Stomach smooth muscle (tissue), 2 donors: ENCODE data around the gene FUNDC2.

Source experiments
- H3K27ac ChIP-seq: one replicate; pipeline ENCODE4 v1.7.0; 2013; ENCODE audit warnings: mild to moderate bottlenecking, low read length, inconsistent platforms
- H3K27me3 ChIP-seq, 2 donors: one replicate each; pipeline ENCODE4 v1.7.0; 2013; ENCODE audit warnings: low read length in 2 of 2; ENCODE audit not compliant: insufficient read depth in 2 of 2, control insufficient read depth in 1 of 2
- H3K36me3 ChIP-seq, 2 donors: one replicate each; pipeline ENCODE4 v1.7.0; 2013; ENCODE audit warnings: low read length in 2 of 2; ENCODE audit not compliant: control insufficient read depth in 2 of 2, insufficient read depth in 2 of 2
- H3K4me1 ChIP-seq: one replicate; pipeline ENCODE4 v1.7.0; 2013; ENCODE audit warnings: low read length; ENCODE audit not compliant: control insufficient read depth, insufficient read depth
- H3K4me3 ChIP-seq, 2 donors: one replicate each; pipeline ENCODE4 v1.7.0; 2013; ENCODE audit warnings: low read length in 2 of 2
- H3K9ac ChIP-seq, 2 donors: one replicate each; pipeline ENCODE4 v1.7.0; 2013; ENCODE audit warnings: low read length in 2 of 2, mild to moderate bottlenecking in 1 of 2
- H3K9me3 ChIP-seq, 2 donors: one replicate each; pipeline ENCODE4 v1.7.0; 2013; ENCODE audit warnings: low read length in 2 of 2; ENCODE audit not compliant: control insufficient read depth in 2 of 2
- donor health status: healthy.
- donor health status: Pancreatic carcinoma.

FUNDC2 gene

GRCh38 chrX:155023907-155024833 is 2.5 kb upstream of the FUNDC2 start:
- Histone ChIP-seq H3K9ac (no peak overlapping the region), H3K4me3 (no peak overlapping the region), H3K9me3 (no peaks in the 10 kb centered on the region), H3K4me1 (peaks cover 10% of the 10 kb centered on the region), H3K27ac (no peak overlapping the region), H3K36me3 (no peaks in the 10 kb centered on the region), H3K27me3 (no peaks in the 10 kb centered on the region)

DNA sequence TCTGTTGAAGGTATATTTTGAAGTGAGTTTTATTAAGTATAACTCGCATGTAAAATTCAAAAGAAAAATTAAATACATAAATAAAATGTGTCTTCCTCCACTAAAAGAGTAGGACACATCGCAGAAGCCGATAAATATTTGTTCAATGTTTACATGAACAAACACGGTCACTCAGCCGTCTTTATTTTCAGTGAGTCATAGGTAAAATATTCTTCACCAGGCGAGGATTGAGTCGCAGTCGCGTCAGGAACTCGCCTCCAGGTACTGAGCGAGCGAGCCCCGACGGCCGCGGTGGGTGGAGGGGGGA is 271 bp upstream of the FUNDC2 start:
- Histone ChIP-seq H3K27ac (peak overlapping the region; percentile 94), H3K4me3 (peak overlapping the region; percentile 48 to 80), H3K9ac (peak overlapping the region; percentile 60 to 68), H3K4me1 (peaks cover 10% of the 10 kb centered on the region), H3K36me3 (no peaks in the 10 kb centered on the region), H3K9me3 (no peaks in the 10 kb centered on the region), H3K27me3 (no peaks in the 10 kb centered on the region)

- Histone ChIP-seq H3K27me3 (no peaks in the 10 kb centered on the region), H3K27ac (peak overlapping the region; percentile 94), H3K9me3 (no peaks in the 10 kb centered on the region), H3K36me3 (no peaks in the 10 kb centered on the region), H3K9ac (peak overlapping the region; percentile 89 to 98), H3K4me1 (peaks cover 10% of the 10 kb centered on the region), H3K4me3 (peak overlapping the region; percentile 80 to 88)
Measured at GRCh38 chrX:155027509-155028066, 944 bp downstream of the FUNDC2 start.

GRCh38 chrX:155028129-155028528 is 1.5 kb downstream of the FUNDC2 start:
- peak overlapping the region; percentile 89 to 98 for H3K9ac ChIP-seq
- peaks cover 10% of the 10 kb centered on the region for H3K4me1 ChIP-seq
- peak overlapping the region; percentile 94 for H3K27ac ChIP-seq
- no peaks in the 10 kb centered on the region for H3K27me3 ChIP-seq
- H3K36me3 ChIP-seq: no peaks in the 10 kb centered on the region
- peak overlapping the region; percentile 80 to 88 for H3K4me3 ChIP-seq
- H3K9me3 ChIP-seq: no peaks in the 10 kb centered on the region

- H3K4me3 ChIP-seq: peak overlapping the region in 1 of 2 donors; percentile 88
- peaks cover 0 to under 1% of the 10 kb centered on the region in 2 donors for H3K36me3 ChIP-seq
- no peaks in the 10 kb centered on the region for H3K9me3 ChIP-seq
- H3K4me1 ChIP-seq: peaks cover 10% of the 10 kb centered on the region
- peak overlapping the region; percentile 94 for H3K27ac ChIP-seq
- no peaks in the 10 kb centered on the region for H3K27me3 ChIP-seq
- peak overlapping the region in 1 of 2 donors; percentile 98 for H3K9ac ChIP-seq
Measured at GRCh38 chrX:155028877-155029291, 2.2 kb downstream of the FUNDC2 start.

DNA sequence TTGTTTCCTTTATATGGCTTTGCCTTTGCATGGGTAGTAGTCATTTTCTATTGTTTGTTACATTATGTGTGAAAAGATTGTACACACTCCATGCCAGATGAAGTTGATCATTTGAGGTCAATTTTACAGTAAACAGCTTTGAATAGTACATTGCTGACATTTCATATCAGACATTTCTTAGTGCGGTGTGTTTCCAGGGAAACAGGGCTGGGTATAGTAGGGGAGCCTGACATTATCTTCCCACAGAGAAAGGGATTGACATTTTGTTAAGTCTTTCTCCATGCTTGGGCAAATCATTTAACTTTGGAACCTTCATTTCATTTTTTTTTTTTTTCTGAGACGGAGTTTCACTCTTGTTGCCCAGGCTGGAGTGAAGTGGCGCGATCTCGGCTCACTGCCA is 5.0 kb downstream of the FUNDC2 start:
- H3K4me3 ChIP-seq: no peak overlapping the region
- H3K27ac ChIP-seq: no peak overlapping the region
- peaks cover 10% of the 10 kb centered on the region for H3K4me1 ChIP-seq
- no peaks in the 10 kb centered on the region for H3K27me3 ChIP-seq
- H3K36me3 ChIP-seq: peaks cover 0 to 13% of the 10 kb centered on the region in 2 donors
- no peaks in the 10 kb centered on the region for H3K9me3 ChIP-seq
- no peak overlapping the region for H3K9ac ChIP-seq

DNA sequence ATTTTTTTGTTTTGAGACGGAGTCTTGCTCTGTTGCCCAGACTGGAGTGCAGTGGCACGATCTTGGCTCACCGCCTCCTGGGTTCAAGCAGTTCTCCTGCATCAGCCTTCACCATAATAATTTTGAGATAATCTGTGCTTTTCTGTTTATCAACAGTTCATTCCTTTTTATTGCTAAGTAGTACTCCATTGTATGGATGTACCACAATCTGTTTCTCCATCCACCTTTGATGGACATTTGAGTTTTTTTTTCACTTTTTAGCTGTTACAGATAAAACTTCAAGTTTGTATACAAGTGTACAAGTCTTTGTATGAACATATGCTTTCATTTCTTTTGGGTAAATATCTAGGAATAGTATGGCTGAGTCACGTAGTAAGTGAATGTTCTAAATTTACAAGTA is 9.0 kb downstream of the FUNDC2 start:
- H3K4me3 ChIP-seq: no peak overlapping the region
- H3K9me3 ChIP-seq: no peaks in the 10 kb centered on the region
- no peak overlapping the region for H3K27ac ChIP-seq
- no peaks in the 10 kb centered on the region for H3K4me1 ChIP-seq
- no peaks in the 10 kb centered on the region for H3K27me3 ChIP-seq
- H3K36me3 ChIP-seq: peaks cover 0 to 13% of the 10 kb centered on the region in 2 donors
- no peak overlapping the region for H3K9ac ChIP-seq

- peaks cover 0 to 12% of the 10 kb centered on the region in 2 donors for H3K36me3 ChIP-seq
- no peaks in the 10 kb centered on the region for H3K4me1 ChIP-seq
- no peaks in the 10 kb centered on the region for H3K27me3 ChIP-seq
- H3K9ac ChIP-seq: no peak overlapping the region
- no peak overlapping the region for H3K4me3 ChIP-seq
- no peaks in the 10 kb centered on the region for H3K9me3 ChIP-seq
- no peak overlapping the region for H3K27ac ChIP-seq
Measured at GRCh38 chrX:155046129-155046810, 19.6 kb downstream of the FUNDC2 start.

DNA sequence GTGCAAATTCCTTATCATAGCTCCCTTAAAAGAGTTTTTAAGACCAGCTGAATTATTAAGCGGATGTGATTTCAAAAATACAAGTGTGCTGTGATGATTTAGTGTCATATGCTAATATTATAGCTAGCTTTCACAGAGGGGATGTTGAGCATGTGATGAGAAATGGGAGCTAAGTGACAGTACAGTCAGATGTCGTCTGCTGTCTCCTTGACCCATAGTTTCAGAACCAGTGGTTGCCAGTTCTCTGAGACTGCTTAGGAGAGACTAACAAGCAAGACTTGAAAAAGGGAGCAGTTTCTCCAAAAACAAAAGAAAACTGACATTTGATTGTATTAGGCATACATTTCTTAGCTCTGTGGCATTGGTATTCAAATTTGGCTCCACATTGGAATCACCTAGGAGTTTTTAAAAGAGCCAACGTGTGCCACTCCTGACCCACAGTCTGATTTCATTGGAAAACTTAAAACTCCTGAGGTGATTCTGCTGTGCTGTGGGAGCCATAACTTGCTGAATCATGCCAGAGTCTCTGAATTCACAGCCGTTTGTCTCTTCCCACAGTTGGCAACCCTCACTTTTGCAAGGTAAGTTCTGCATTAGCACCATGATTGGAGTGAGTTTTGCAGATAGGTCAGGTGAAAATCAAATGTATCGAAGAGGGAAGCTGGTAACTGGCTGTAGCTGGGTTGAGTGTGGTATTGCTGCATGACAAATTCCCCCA is 20.3 kb downstream of the FUNDC2 start:
- Histone ChIP-seq H3K27me3 (no peaks in the 10 kb centered on the region), H3K27ac (no peak overlapping the region), H3K9ac (no peak overlapping the region), H3K4me1 (no peaks in the 10 kb centered on the region), H3K9me3 (no peaks in the 10 kb centered on the region), H3K4me3 (no peak overlapping the region), H3K36me3 (peaks cover 0 to 12% of the 10 kb centered on the region in 2 donors)

DNA sequence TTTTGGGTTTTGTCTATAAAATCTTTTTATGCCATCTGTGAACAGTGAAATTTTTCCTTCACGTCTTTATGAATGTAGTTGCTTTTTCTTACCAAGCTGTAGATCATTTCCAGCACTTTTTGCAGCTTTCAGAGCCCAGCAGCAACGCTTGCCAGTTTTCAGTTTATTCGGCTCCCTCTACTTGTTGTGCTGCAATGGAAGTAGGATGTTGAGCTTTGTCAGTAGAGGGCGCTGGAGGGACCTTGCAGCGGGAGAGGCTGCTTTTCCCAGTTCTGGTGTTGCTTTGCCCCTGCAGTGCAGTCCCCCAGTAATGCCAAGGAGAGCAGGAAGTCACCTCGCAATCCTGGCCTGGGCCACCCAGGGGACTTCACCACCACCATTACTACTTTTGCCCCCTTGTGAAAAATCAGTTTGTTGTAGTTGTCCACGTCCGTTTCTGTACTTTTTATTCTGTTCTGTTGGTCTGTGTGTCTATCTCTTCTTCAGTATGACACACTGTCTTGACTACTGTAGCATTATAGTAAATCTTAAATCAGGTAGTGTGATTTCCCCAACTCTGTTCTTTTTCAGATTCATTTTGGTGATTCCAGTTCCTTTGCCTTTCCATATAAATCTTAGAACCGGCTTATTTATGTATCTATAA is 22.5 kb downstream of the FUNDC2 start:
- no peak overlapping the region for H3K27ac ChIP-seq
- H3K9me3 ChIP-seq: no peaks in the 10 kb centered on the region
- no peaks in the 10 kb centered on the region for H3K4me1 ChIP-seq
- peaks cover 2 to 12% of the 10 kb centered on the region in 2 donors for H3K36me3 ChIP-seq
- no peak overlapping the region for H3K9ac ChIP-seq
- H3K27me3 ChIP-seq: no peaks in the 10 kb centered on the region
- no peak overlapping the region for H3K4me3 ChIP-seq
